ENCODE measurements around the gene SLC6A18.
"Not testable (repeated sequence)": the region's sequence is repeated elsewhere in the genome, so short reads cannot be mapped to it uniquely, and the experiment has no call there.

Gene SLC6A18

DNA sequence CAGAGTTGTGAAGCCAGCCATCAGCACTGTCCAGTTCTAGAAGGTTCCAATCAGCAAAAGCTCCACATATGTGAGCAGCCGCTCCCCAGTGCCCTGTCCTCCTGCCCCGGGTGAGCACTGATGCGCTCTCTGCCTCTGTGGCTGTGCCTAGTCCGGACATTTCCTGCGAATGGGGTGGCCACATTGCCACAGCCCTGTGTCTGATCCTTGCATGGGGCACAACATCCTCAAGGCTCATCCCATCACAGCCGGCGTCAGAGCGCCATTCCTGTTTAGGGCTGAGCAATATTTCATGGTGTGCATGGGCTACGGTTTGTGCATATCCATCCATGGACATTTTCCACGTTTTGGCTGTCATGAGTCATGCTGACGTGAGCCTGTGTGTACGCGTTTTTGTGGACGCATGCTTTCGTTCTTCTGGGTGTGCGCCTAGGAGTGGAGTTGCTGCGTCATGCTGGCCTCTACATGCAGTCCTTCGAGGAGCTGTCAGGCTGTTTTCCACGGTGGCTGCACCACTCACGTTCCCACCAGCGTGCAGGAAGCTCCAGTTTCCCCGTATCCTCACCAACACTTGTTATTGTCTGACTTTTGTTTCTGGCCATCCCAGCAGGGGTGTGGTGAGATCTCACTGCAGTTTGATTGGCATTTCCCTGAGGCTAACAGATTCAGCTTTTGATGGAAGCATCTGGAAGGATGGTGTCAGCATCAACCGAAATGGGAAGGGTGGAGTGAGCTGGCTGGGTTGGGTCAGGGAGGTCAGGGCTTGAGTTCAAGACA, 9.7 kb upstream of the SLC6A18 start:
- DNase-seq (ENCODE audit: low read depth in 2 of 2), result no peak

DNA sequence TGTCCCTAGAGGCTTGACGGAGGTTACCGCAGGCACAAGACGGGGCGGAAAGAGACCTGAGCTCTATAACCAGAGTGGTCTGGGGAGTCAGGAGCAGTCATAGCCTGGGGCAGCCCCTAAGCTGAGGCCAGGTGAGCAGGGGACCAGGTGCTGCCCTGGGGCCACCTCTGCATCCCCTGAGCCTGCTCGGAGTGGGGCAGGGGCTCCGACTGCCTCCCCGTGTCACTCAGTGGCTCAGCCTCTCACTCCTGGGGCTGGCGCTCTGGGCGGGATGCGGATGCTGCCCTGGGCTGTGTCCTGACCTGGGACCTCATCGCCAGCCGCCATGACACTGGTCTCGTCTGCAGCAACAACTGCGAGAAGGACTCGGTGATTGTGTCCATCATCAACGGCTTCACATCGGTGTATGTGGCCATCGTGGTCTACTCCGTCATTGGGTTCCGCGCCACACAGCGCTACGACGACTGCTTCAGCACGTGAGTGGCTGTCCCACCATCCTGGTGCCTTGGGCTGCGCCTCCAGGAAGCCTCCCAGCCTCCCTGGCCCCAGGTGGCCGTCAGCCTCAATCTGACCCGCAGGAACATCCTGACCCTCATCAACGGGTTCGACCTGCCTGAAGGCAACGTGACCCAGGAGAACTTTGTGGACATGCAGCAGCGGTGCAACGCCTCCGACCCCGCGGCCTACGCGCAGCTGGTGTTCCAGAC, 8.8 kb upstream of the SLC6A18 start:
- no peak for DNase-seq (ENCODE audit: low read depth in 2 of 2)

GRCh38 chr5:1216918-1217295, 8.3 kb upstream of the SLC6A18 start:
- DNase-seq (ENCODE audit: low read depth in 2 of 2), result no peak

DNA sequence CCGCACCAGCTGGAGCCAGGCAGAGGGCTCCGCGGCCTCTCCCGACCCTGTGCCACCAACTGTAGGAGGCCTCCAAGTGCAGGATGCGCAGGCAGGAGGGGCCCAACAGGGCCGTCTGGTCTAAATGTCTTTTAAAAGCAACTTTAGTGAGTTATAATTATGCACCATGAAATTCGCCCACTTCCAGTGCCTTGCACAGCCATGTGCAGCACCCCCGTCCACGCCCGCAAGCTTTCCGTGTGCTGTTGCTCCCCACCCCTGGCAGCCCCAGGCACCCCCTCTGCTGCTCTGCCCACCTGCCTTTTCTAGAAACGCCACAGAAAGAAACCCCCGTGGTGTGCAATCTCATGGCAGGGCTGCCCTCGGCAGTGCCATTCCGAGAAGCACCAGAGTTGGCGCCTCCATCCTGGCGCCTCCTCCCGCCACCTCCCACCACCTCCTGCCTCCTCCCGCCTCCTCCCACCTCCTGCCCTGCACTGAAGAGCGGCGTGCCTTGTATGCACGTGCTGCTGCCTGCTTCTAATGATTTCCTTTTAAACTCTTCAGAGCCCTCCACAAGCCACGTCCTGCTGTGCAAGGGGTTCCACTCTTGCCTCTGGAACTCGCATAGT, 7.5 kb upstream of the SLC6A18 start:
- no peak for DNase-seq (ENCODE audit: low read depth in 2 of 2)

- DNase-seq (ENCODE audit: low read depth in 2 of 2), result no peak
Measured at GRCh38 chr5:1218351-1219080, 6.7 kb upstream of the SLC6A18 start.

DNA sequence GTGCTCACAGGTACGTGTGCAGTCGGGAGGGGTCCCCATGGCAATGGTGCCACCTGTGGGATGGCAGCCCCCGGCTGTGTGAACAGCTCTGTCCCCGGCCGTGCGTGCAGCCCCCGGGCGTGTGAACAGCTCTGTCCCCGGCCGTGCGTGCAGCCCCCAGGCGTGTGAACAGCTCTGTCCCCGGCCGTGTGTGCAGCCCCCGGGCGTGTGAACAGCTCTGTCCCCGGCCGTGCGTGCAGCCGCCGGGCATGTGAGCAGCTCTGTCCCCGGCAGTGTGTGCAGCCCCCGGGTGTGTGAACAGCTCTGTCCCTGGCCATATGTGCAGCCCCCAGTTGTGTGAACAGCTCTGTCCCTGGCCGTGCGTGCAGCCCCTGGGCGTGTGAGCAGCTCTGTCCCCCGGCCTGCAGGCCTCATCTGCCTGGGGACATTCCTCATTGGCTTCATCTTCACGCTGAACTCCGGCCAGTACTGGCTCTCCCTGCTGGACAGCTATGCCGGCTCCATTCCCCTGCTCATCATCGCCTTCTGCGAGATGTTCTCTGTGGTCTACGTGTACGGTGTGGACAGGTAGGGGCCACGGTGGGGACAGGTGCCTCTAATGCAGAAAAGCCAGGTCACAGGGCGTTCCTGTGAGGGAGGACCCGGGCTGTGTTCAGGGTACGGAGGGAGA, 5.9 kb upstream of the SLC6A18 start:
- no peak for DNase-seq (ENCODE audit: low read depth in 2 of 2)

GRCh38 chr5:1219768-1220100, 5.4 kb upstream of the SLC6A18 start:
- no peak for DNase-seq (ENCODE audit: low read depth in 2 of 2)

GRCh38 chr5:1220351-1220750, 4.8 kb upstream of the SLC6A18 start:
- no peak for DNase-seq (ENCODE audit: low read depth in 2 of 2)

- no peak for DNase-seq (ENCODE audit: low read depth in 2 of 2)
Measured at GRCh38 chr5:1220831-1221230, 4.3 kb upstream of the SLC6A18 start.

DNA sequence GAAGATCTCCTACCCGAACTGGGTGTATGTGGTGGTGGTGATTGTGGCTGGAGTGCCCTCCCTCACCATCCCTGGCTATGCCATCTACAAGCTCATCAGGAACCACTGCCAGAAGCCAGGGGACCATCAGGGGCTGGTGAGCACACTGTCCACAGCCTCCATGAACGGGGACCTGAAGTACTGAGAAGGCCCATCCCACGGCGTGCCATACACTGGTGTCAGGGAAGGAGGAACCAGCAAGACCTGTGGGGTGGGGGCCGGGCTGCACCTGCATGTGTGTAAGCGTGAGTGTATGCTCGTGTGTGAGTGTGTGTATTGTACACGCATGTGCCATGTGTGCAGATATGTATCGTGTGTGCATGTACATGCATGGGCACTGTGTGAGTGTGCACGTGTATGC, 3.5 kb upstream of the SLC6A18 start:
- DNase-seq (ENCODE audit: low read depth in 2 of 2), result no peak

DNA sequence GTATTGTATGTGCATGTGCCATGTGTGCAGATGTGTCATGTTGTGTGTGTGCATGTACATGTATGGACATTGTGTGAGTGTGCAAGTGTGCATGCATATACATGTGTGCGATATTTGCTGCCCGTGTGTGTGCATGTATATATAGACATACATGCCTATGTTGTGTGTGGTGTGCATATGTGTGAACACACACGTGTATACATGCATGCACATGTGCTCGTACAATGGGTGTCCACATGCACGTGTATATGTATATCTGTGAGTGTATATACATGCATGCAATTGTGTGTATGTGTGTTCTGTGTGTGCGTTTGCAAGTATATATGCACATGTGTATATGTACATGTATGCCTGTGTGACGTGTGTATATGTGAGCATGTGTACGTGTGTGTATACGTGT, 3.0 kb upstream of the SLC6A18 start:
- no peak for DNase-seq (ENCODE audit: low read depth in 2 of 2)

DNA sequence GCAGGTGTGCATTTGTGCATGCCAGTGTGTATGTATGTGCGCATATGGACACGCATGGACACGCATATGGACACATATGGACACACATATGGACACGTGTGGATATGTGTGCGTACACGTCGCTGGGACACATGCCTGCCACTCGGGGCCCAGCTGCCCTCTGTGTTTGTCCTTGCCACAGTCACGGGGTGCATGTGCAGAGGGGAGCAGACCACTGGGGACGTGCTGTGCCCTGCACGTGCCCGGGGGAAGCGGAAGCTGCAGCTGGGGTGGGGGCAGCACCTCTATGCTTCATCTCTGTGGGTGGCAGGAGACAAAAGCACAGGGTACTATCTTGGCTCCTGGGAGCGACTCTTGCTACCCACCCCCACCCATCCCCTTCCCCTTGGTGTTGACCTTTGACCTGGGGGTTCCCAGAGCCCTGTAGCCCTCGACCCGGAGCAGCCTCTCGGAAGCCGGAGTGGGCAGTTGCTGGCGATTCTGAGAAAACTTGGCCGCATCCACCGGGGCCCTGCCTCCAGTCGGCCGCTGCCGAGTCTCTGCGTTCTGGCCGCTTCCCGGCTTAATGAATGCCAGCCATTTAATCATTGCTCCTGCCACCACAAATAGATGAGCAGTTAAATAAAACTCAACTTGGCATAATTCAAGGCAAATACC, 2.4 kb upstream of the SLC6A18 start:
- DNase-seq (ENCODE audit: low read depth in 2 of 2), result no peak

DNA sequence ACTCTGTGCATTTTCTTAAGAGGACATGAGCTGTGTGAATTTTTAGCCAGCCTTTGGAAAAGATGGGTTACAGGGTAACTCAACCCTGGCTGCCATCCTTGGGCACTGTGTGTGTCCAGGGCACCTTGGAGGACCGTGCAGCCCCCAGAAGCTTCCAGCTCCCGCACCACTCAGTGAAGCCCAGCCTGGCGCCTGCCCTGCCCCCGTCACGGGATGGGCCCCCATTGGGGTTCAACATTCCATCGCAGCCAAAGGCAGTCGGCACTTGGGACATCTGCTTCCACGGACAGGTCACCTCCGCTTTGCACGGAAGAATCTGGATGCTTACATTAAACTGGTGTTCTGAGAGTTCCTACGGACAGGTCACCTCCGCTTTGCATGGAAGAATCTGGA, 1.9 kb upstream of the SLC6A18 start:
- DNase-seq (ENCODE audit: low read depth in 2 of 2), result no peak

DNA sequence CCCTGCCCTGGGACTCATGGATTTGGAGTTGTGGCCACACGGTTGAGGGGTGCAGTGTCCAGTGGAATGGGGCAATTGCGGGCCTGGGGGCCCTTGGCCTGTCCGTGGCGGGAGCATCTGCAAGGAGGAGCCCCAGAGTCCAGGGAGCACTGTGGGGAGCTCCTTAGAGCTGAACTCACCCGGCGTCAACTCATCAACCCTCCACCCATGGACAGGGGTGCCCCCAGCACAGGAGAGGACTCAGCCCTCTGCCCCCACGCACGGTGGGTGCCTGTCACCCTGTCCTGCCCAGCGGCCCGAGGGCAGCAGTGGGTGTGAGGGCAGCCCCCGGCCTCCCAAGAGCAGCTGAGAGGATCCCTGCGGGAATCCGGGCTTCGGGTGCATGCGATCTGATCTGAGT, 550 bp upstream of the SLC6A18 start:
- DNase-seq (ENCODE audit: low read depth in 2 of 2), result no peak

DNA sequence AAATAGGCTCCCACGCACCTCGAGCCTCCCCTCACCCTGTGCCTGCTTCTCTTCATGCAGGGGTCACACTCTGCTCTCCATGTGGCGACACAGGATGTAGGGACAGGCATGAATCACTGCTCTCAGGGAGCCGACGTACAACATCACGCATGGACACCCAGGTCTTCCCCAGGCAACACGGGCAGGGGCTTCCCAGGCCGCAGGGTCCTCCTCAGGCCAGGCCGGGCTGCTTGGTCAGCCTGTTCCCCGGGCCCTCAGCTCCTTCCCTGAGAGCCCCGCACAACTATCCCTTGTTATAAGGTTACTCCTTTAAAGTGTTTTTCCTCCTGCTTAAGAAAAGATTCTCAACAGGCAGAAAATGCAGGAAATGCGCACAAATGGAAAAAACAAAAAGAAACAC, 1.1 kb downstream of the SLC6A18 start:
- no peak for DNase-seq (ENCODE audit: low read depth in 2 of 2)

- DNase-seq (ENCODE audit: low read depth in 2 of 2), result no peak
Measured at GRCh38 chr5:1226839-1227581, 1.8 kb downstream of the SLC6A18 start.

- no peak for DNase-seq (ENCODE audit: low read depth in 2 of 2)
Measured at GRCh38 chr5:1227667-1228066, 2.5 kb downstream of the SLC6A18 start.

- DNase-seq (ENCODE audit: low read depth in 2 of 2), result no peak
Measured at GRCh38 chr5:1228120-1228519, 2.9 kb downstream of the SLC6A18 start.

- not testable (repeated sequence) for DNase-seq (ENCODE audit: low read depth in 2 of 2)
Measured at GRCh38 chr5:1229023-1229422, 3.8 kb downstream of the SLC6A18 start.

DNA sequence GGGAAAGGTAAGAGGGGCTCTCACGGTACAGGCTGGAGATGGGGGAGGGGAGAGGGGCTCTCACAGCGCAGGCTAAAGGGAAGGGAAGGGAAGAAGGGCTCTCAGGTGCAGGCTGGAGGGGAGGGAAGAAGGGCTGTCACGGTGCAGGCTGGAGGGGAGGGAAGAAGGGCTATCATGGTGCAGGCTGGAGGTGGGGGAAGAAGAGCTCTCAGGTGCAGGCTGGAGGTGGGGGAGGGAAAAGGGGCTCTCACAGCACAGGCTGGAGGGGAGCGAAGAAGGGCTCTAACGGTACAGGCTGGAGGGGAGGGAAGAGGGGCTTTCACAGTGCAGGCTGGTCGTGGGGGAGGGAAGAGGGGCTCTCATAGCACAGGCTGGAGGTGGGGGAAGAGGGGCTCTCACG, 4.6 kb downstream of the SLC6A18 start:
- no peak for DNase-seq (ENCODE audit: low read depth in 2 of 2)

- no peak for DNase-seq (ENCODE audit: low read depth in 2 of 2)
Measured at GRCh38 chr5:1230551-1230950, 5.4 kb downstream of the SLC6A18 start.
